Right lung (tissue), 10 donors: Measurements from ENCODE around the gene FOXD4L1. TPM values are rescaled to one million over a fixed set of nuclear protein-coding genes. Genes with fewer than 3 reads are reported as not detected.
A peak's percentile ranks its signal among the peaks of the same experiment; 100 is the strongest.
"Not testable (repeated sequence)": the region's sequence is repeated elsewhere in the genome, so short reads cannot be mapped to it uniquely, and the experiment has no call there.

Source experiments
- DNase-seq, 2 donors: peaks; one replicate each; pipeline ENCODE4 v3.0.0-alpha.2; 2013
- long read RNA-seq, 8 donors: transcript quantifications; one replicate each; lab custom pipeline, GENCODE V29; 2026
- polyA plus RNA-seq, 5 donors: library from polyadenylated mRNA; unstranded; fragments of 120-200 nt; gene quantifications; one replicate each; pipeline versions ENCODE4 v1.2.1 to v1.2.3, GENCODE V29; 2013; ENCODE audit warnings: inconsistent platforms in 1 of 5, low replicate concordance in 1 of 5; ENCODE audit not compliant: insufficient read length in 5 of 5, insufficient read depth in 1 of 5

Gene FOXD4L1
- polyA plus RNA-seq = under 1 TPM in 4 of 5 donors, not detected in 1; 0.13 to 0.25 (median 0.17) TPM
- long read RNA-seq, donor 1, partial matches to known transcripts = 0 of 1 reads
- long read RNA-seq, donor 1, other reads (novel, unspliced or antisense) = 0 of 1 reads
- long read RNA-seq, donor 2 = 0 reads
- long read RNA-seq, donor 3 = 0 reads
- long read RNA-seq, donor 4 = 0 reads
- long read RNA-seq, donor 5 = 0 reads
- long read RNA-seq, donor 6 = 0 reads
- long read RNA-seq, donor 7 = 0 reads
- long read RNA-seq, donor 8 = 0 reads

GRCh38 chr2:113498365-113498764 is at the start of gene FOXD4L1:
FOXD4L1 (plus strand) TSS chr2:113498665; CDS start chr2:113499257, 592 bp downstream.
- not testable (repeated sequence) for DNase-seq

GRCh38 chr2:113465770-113466169 is 32.7 kb upstream of the FOXD4L1 start:
- DNase-seq = not testable (repeated sequence)

GRCh38 chr2:113476688-113477368 is 21.6 kb upstream of the FOXD4L1 start:
- DNase-seq = not testable (repeated sequence)

DNA sequence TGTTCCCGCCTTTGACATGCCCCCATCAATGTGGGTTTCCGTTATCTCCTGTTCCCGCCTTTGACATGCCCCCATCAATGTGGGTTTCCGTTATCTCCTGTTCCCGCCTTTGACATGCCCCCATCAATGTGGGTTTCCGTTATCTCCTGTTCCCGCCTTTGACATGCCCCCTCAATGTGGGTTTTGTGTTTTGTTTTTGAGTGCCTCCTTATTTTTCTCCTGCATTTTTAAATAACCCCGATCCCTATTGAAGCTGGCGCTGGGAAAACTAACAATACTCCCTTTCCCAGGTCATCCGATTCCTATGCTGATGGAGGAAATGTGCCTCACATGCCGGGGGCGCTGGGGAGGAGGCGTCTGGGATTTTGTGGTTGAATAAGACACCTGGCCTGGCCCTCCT is 1.9 kb upstream of the FOXD4L1 start:
- not testable (repeated sequence) for DNase-seq

- DNase-seq = not testable (repeated sequence)
Observed at GRCh38 chr2:113499019-113499885, 787 bp downstream of the FOXD4L1 start.

DNA sequence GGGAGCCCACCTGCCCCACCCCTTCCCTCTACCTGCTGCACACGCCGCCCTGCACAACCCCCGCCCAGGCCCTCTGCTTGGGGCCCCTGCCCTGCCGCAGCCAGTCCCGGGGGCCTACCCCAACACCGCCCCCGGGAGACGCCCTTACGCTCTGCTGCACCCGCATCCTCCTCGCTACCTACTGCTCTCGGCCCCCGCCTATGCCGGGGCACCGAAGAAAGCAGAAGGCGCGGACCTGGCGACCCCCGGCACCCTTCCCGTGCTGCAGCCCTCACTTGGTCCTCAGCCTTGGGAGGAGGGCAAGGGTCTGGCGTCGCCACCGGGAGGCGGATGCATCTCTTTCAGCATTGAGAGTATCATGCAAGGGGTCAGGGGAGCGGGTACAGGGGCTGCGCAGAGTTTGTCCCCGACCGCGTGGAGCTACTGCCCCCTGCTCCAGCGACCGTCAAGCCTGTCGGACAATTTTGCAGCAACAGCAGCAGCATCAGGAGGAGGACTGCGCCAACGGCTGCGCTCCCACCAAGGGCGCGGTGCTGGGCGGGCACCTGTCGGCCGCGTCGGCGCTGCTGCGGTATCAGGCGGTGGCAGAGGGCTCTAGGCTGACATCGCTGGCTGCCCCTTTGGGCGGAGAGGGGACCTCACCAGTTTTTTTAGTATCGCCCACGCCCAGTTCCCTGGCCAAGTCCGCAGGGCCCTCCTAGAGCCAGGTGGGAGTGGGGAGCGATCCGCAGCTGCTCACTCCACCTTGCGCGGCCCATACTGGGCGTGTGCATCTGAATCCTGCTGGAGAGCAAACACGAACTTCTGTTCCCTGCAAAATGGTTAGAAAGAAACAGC is 1.6 kb downstream of the FOXD4L1 start:
- not testable (repeated sequence) for DNase-seq

GRCh38 chr2:113500723-113501038 is 2.2 kb downstream of the FOXD4L1 start:
- not testable (repeated sequence) for DNase-seq

- DNase-seq = peak in 1 of 2 donors; percentile 11
Observed at GRCh38 chr2:113502216-113503093, 4.0 kb downstream of the FOXD4L1 start.

DNA sequence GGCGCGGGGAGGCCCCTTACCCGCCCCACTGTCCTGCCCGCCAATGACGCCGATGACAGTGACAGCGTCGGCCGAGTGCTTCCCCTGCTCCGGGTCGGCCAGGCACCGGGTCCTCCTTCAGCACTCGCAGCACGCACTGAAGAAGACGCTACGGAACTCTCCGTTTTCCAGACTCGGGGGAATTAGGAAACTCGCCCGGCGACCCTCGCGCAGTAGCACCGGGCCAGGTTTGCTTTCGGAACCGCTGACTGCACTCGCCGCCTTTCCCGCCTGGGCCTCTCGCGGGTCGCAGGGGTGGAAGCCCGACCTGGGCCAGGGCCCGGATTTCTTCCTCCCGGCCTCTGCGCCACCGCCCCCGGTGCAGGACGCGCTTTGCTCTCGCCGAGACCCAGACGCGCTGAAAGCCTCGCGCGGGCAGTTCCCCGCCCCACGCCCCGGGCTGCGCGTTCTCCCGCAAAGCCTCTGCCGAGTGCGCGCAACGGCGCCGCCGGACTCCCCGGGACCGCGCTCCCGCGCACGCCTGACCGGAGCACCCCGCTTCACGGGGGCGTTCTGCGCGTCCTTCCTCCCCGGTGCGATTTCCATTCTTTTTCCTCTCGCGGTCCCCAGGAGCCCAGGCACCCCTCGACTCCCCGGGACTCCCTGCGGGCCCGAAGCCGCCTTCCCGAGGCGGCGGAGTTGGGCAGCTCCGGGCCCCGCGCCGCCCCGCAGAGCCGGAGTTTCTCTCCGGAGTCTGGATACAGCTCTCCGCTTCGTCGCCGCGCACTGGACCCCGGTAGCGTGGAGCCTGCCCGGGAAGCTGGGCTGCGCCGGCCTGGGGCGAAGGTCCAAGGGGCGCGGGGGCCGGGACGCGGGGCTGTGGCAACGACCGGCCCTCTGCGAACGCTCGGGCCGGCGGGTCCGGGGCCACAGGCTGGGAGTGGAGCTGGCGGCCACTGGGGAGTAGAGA is 4.9 kb downstream of the FOXD4L1 start:
- peak in 1 of 2 donors; percentile 29 for DNase-seq

DNA sequence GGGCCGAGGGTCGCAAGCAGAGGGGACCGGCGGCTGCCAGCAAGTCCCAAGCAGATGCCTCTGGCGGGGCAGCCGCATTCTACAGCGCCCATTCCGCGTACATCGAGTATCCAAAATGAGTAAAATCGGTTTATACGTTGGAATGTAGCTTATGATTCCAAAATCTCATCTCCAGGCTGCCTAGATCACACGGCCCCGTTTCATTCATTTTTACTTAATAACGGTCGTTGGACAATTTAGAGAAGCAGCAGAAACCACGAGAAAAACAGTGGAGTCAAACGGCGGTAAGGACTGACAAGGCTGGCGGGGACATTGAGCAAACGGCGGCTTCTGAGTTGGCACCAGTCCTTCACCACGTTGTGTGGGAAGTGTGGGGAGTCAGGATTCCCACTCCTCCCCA is 5.6 kb downstream of the FOXD4L1 start:
- DNase-seq = not testable (repeated sequence)

DNA sequence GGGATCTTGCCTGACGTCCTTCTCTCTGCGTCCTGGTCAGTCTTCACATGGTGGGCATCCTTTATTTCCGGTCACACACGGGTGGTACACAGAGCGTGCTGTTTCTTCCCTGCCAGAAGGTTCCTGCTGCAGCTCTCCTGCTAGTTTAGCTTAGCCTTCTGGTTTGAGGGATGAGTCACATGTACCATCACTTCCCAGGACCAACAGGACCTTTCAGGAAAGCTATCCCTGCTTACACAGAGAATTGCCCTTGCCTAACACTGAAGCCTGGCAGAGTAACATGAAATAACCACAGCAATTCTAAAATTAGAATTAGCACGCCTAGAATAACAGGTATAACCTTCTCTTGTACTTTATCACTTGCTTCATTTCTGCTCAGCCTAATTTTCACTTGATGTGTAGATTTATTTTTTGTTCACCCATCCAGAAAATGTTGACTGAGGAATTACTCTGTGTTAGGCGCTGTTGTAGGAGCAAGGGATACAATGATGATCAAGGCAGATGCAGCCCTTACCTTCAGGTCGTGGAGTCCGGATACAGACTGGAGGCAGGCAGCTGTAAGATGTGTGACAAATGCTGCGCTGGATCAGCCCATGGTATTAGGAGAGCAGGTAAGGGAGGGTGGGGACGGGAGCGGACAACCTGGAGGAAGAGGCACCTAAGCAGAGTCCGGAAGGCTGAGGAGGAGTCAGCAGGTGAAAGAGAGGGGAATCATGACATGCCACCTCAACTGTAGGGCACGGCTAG is 9.1 kb downstream of the FOXD4L1 start:
- DNase-seq = not testable (repeated sequence)

GRCh38 chr2:113508187-113508586 is 9.7 kb downstream of the FOXD4L1 start:
- not testable (repeated sequence) for DNase-seq

DNA sequence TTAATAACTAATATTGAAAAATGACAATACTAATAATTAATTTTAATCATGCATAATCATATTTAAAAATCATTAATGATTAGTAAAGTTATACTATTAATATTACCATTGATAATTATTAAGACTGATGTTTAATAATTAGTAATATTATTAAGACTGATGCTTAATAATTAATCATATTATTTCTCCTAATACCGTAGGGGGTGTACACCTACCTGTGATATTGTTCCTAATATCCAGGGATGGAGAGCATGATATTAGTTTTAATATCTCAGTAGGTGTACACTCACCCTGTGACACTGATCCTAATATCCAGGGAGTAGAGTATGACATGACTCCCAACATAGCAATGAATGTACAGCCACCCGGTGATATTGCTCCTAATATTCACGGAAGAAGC is 12.4 kb downstream of the FOXD4L1 start:
- not testable (repeated sequence) for DNase-seq

DNA sequence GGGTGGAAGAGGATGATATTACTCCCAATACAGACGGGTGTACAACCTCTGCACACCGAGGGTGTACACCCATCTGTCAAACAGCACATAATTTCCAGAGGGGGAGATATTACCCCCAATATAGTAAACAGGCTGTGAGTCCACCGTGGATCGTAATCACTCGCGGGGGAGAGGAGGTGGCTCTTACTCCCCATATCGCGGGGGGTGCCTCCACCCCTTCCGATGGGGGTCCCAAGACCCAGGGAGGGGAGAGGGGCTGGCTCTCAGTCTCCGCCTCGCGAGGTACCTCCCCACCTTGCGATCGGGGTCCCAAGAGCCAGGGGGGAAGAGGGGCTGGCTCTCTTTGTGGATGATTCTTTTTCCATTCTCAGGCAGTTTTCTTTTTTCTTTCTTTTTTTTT is 13.4 kb downstream of the FOXD4L1 start:
- DNase-seq = not testable (repeated sequence)

- not testable (repeated sequence) for DNase-seq
Observed at GRCh38 chr2:113515457-113515856, 17.0 kb downstream of the FOXD4L1 start.

GRCh38 chr2:113515995-113516394 is 17.5 kb downstream of the FOXD4L1 start:
- DNase-seq = not testable (repeated sequence)

DNA sequence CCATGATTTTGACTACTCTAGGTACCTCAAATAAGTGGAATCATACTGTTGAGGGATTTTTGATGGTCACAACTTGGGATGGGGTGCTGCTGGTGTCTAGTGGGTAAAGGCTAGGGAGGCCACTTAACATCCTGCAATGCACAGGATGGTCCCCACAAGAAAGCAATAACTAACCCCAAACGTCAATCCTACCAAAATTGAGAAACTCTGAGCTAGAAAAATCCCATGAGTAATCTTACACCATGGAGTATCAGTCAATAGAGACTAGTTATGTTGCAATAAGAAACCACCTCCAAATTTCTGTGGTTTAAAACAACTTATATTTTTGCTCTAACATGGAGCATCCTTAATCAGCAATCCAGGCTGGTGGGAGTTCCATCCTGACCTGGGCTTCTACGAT is 18.6 kb downstream of the FOXD4L1 start:
- not testable (repeated sequence) for DNase-seq

GRCh38 chr2:113520837-113521236 is 22.4 kb downstream of the FOXD4L1 start:
- DNase-seq = not testable (repeated sequence)
